Endothelial cell of umbilical vein (primary cell): ENCODE results near the gene RPSA. TPM values are rescaled to one million over a fixed set of nuclear protein-coding genes. Genes with fewer than 3 reads are reported as not detected.

Experiments
- BruUV-seq: library from RNA; stranded (reverse); fragments of 400-500 nt; replicated peaks from 2 replicates; lab custom pipeline; 2021; lab: Mats Ljungman, UMichigan
- CTCF ChIA-PET: fragments of 300-600, 350-600 bp; sonication (Branson Sonifier 250); formaldehyde crosslinking; loops from one replicate; lab custom pipeline; 2021; ENCODE audit warnings: antibody characterized with exemption, inconsistent platforms; lab: Charles Lee
- POLR2A ChIA-PET: fragments of 300-600, 350-600 bp; sonication (Branson Sonifier 250); formaldehyde crosslinking; loops from one replicate; lab custom pipeline; 2021; ENCODE audit warnings: antibody characterized with exemption, inconsistent platforms; lab: Charles Lee
- DNase-seq: peaks from one replicate; pipeline ENCODE4 v3.0.0-alpha.2; 2011; ENCODE audit warnings: low read depth, low spot score
- FAIRE-seq: peaks from 2 replicates; lab custom pipeline; 2011; peaks lifted over from hg19 to GRCh38; lab: Jason Lieb, UNC
- H2AFZ ChIP-seq: 2 replicates; pipeline ENCODE4 v1.6.0; 2012; ENCODE audit warnings: low read depth, low read length, control low read depth, inconsistent platforms
- H3K27ac ChIP-seq: 2 replicates; pipeline ENCODE4 v1.5.1; 2011; ENCODE audit warnings: low read depth, mild to moderate bottlenecking, control low read depth, low read length, moderate library complexity; ENCODE audit not compliant: insufficient read depth
- H3K27me3 ChIP-seq, 2 experiments: 2 replicates each; pipeline versions ENCODE4 v1.6.0 to v1.6.1; 2011; ENCODE audit warnings: low read length in 2 of 2, mixed read lengths in 1 of 2; ENCODE audit not compliant: control insufficient read depth in 2 of 2, insufficient read depth in 2 of 2
- H3K36me3 ChIP-seq, 2 experiments: 2 replicates in 1 of 2; 3 replicates in 1 of 2; pipeline ENCODE4 v1.5.1; 2011; ENCODE audit warnings: low read length in 2 of 2, mild to moderate bottlenecking in 1 of 2, moderate library complexity in 1 of 2; ENCODE audit not compliant: control insufficient read depth in 2 of 2, insufficient read depth in 2 of 2; ENCODE audit errors: extremely low read depth in 1 of 2
- H3K4me1 ChIP-seq: 3 replicates; pipeline ENCODE4 v1.5.1; 2011; ENCODE audit warnings: mild to moderate bottlenecking, low read length; ENCODE audit not compliant: control insufficient read depth, insufficient read depth; ENCODE audit errors: extremely low read depth
- H3K4me2 ChIP-seq: 2 replicates; pipeline ENCODE4 v1.6.1; 2011; ENCODE audit warnings: low read length, control low read depth, mixed read lengths; ENCODE audit not compliant: insufficient read depth
- H3K4me3 ChIP-seq, 3 experiments: fragments of 200-600 bp in 1 of 3; sonication (generic), shearing (Covaris generic) in 1 of 3; replicated peaks in 1 of 3; 2 replicates each; pipeline ENCODE4 v1.5.1; 2011 to 2016; ENCODE audit warnings: control low read depth in 3 of 3, low read length in 3 of 3, mild to moderate bottlenecking in 2 of 3, inconsistent platforms in 1 of 3, low read depth in 1 of 3, moderate library complexity in 1 of 3; ENCODE audit not compliant: insufficient read depth in 1 of 3
- H3K79me2 ChIP-seq: 2 replicates; pipeline ENCODE4 v1.6.0; 2012; ENCODE audit warnings: low read length, inconsistent platforms; ENCODE audit not compliant: control insufficient read depth, insufficient read depth
- H3K9ac ChIP-seq: replicated peaks from 2 replicates; pipeline ENCODE3; 2011; ENCODE audit warnings: low read length, control low read depth; ENCODE audit not compliant: insufficient read depth; ENCODE audit errors: extremely low read depth
- H3K9me1 ChIP-seq: replicated peaks from 3 replicates; pipeline ENCODE4 v1.6.0; 2011; ENCODE audit warnings: mild to moderate bottlenecking, low read length; ENCODE audit not compliant: control insufficient read depth, insufficient read depth; ENCODE audit errors: extremely low read depth
- H3K9me3 ChIP-seq: replicated peaks from 2 replicates; pipeline ENCODE4 v1.5.1; 2012; ENCODE audit warnings: low read length, inconsistent platforms; ENCODE audit not compliant: control insufficient read depth, insufficient read depth
- H4K20me1 ChIP-seq: replicated peaks from 2 replicates; pipeline ENCODE3; 2011; ENCODE audit warnings: mild to moderate bottlenecking, low read length; ENCODE audit not compliant: control insufficient read depth, insufficient read depth; ENCODE audit errors: extremely low read depth
- CTCF ChIP-seq, 2 donors: IDR thresholded peaks; 1 replicate in 1 of 2; 2 replicates in 1 of 2; pipeline ENCODE4 v1.5.1; 2011; ENCODE audit warnings: low read length in 2 of 2, mild to moderate bottlenecking in 2 of 2, moderate library complexity in 2 of 2, control low read depth in 1 of 2, inconsistent platforms in 1 of 2, low read depth in 1 of 2; ENCODE audit not compliant: insufficient read depth in 1 of 2; ENCODE audit errors: extremely low read depth in 1 of 2
- EZH2 ChIP-seq: IDR thresholded peaks from 2 replicates; pipeline ENCODE4 v1.6.1; 2012; ENCODE audit warnings: borderline replicate concordance, low read depth, mild to moderate bottlenecking, moderate library complexity, low read length, inconsistent platforms; ENCODE audit not compliant: severe bottlenecking
- FOS ChIP-seq: IDR thresholded peaks from 2 replicates; pipeline ENCODE4 v1.6.1; 2011; ENCODE audit warnings: mild to moderate bottlenecking, low read length, moderate library complexity, borderline replicate concordance; ENCODE audit not compliant: insufficient read depth
- GATA2 ChIP-seq: IDR thresholded peaks from 2 replicates; pipeline ENCODE4 v1.7.0; 2011; ENCODE audit warnings: low read depth, mild to moderate bottlenecking, moderate library complexity, mixed read lengths, low read length; ENCODE audit not compliant: insufficient read length, insufficient read depth
- JUN ChIP-seq: IDR thresholded peaks from 2 replicates; pipeline ENCODE4 v1.6.1; 2011; ENCODE audit warnings: borderline replicate concordance, low read depth; ENCODE audit not compliant: insufficient read length, insufficient read depth
- MAX ChIP-seq: IDR thresholded peaks from 2 replicates; pipeline ENCODE4 v1.6.1; 2011; ENCODE audit not compliant: insufficient read depth, insufficient read length
- MYC ChIP-seq: IDR thresholded peaks from one replicate; pipeline ENCODE4 v1.6.1; 2011; ENCODE audit warnings: mild to moderate bottlenecking, low read depth, low read length
- POLR2A ChIP-seq: IDR thresholded peaks from 2 replicates; pipeline ENCODE4 v1.6.1; 2012; ENCODE audit warnings: low read depth, mild to moderate bottlenecking, control low read depth, low read length
- POLR2AphosphoS5 ChIP-seq: IDR thresholded peaks from 2 replicates; pipeline ENCODE4 v1.6.1; 2012; ENCODE audit warnings: low read depth, mild to moderate bottlenecking, control low read depth, low read length, moderate library complexity; ENCODE audit not compliant: insufficient read depth
- dilution Hi-C: fragments of 300-500 bp; cut with MboI; formaldehyde crosslinking; loops from one replicate; pipeline ENCODE4 v1.15.0; 2019; ENCODE audit warnings: low sequenced_read_pairs; ENCODE audit not compliant: extremely low pct_ligation_motif_present
- intact Hi-C: fragments of 100-400 bp; cut with micrococcal nuclease; formaldehyde crosslinking; loops from one replicate; pipeline ENCODE4 v1.10.0; 2022
- polyA plus RNA-seq, 4 experiments: library from polyadenylated mRNA; depleted of rRNA in 3 of 4; stranded (reverse) in 3 of 4; unstranded in 1 of 4; fragments of >200 nt; gene quantifications; 2 replicates each; pipeline versions ENCODE4 v1.2.1 to v1.2.3, GENCODE V29; 2011 to 2012; ENCODE audit warnings: missing spikeins in 1 of 4
- total RNA-seq: library from RNA; stranded (reverse); gene quantifications from 2 replicates; pipeline ENCODE4 v1.2.3, GENCODE V29; 2021

RPSA gene
- total and polyA plus RNA-seq, 2 donors (not counting 3 experiments of a cell fraction or from before 2014, with no cell fraction given), result 1,357 to 3,687 TPM

- intact Hi-C loops (no loop called here), dilution Hi-C loops (no loop called here)
- Histone ChIP-seq H3K27me3 (peaks cover 0 to 4% of the 10 kb centered on the region in 2 experiments), H3K4me2 (no peak overlapping the region), H3K9me3 (no peaks in the 10 kb centered on the region), H3K27ac (no peak overlapping the region), H2AFZ (no peak overlapping the region), H3K4me3 (no peak overlapping the region), H3K4me1 (no peaks in the 10 kb centered on the region), H3K36me3 (no peaks in the 10 kb centered on the region), H3K9me1 (no peaks in the 10 kb centered on the region), H3K9ac (no peak overlapping the region), H4K20me1 (no peaks in the 10 kb centered on the region), H3K79me2 (no peaks in the 10 kb centered on the region)
- no peak for TF ChIP-seq JUN
- TF ChIP-seq MAX, result no peak
- TF ChIP-seq EZH2, result no peak
- no peak for TF ChIP-seq POLR2AphosphoS5
- TF ChIP-seq GATA2, result no peak
- TF ChIP-seq FOS, result no peak
- no peak for TF ChIP-seq MYC
- no peak for TF ChIP-seq CTCF (IDR thresholded peaks at IDR 0.05; ENCODE audit: extremely low read depth in 1 of 2, insufficient read depth in 1 of 2, low read depth in 1 of 2, low read length in 2 of 2)
- no peak for TF ChIP-seq POLR2A
- FAIRE-seq (no peak), DNase-seq (no peak)
- CTCF ChIA-PET, result no interaction called here
- no TSS peak for BruUV-seq
- POLR2A ChIA-PET, result no interaction called here
Measured at GRCh38 chr3:39420543-39420942, 14.0 kb downstream of the RPSA start.
